HepG2 (cell line): Measurements from ENCODE around the gene TIMP4.

Experiments used
- BHLHE40 ChIP-seq: IDR thresholded peaks from 2 replicates; pipeline ENCODE4 v1.6.1; 2011; ENCODE audit warnings: low read length, improper control_type of control experiment
- CHD2 ChIP-seq: IDR thresholded peaks from 2 replicates; pipeline ENCODE4 v1.6.1; 2011; ENCODE audit warnings: low read depth, low read length, improper control_type of control experiment
- HNF1B ChIP-seq: sonication (generic); formaldehyde crosslinking; IDR thresholded peaks from 2 replicates; pipeline ENCODE4 v1.5.1; 2020; ENCODE audit warnings: mild to moderate bottlenecking, moderate library complexity, missing genetic modification reagents
- POLR2A ChIP-seq, 2 experiments: IDR thresholded peaks; 2 replicates each; pipeline ENCODE4 v1.6.1; 2011; ENCODE audit warnings: low read depth in 2 of 2, low read length in 2 of 2, mild to moderate bottlenecking in 1 of 2, moderate library complexity in 1 of 2; ENCODE audit not compliant: insufficient read depth in 1 of 2
- POLR2AphosphoS2 ChIP-seq: IDR thresholded peaks from 2 replicates; pipeline ENCODE4 v1.6.1; 2011; ENCODE audit warnings: low read depth, low read length, improper control_type of control experiment
- POLR2G ChIP-seq: fragments of 200-400 bp; formaldehyde crosslinking; IDR thresholded peaks from 2 replicates; pipeline ENCODE4 v1.6.1; 2018; ENCODE audit warnings: mild to moderate bottlenecking, low read depth, low read length, moderate library complexity
- TCF7L2 ChIP-seq: IDR thresholded peaks from 2 replicates; pipeline ENCODE4 v1.6.1; 2011; ENCODE audit warnings: mild to moderate bottlenecking, low read depth, low read length, moderate library complexity
- ZNF292 ChIP-seq: sonication (generic); formaldehyde crosslinking; IDR thresholded peaks from 2 replicates; pipeline ENCODE4 v1.8.1; 2022; ENCODE audit warnings: mild to moderate bottlenecking, low read depth, missing genetic modification reagents, borderline replicate concordance
- ZNF318 ChIP-seq: sonication (generic); formaldehyde crosslinking; IDR thresholded peaks from 2 replicates; pipeline ENCODE4 v1.4.0; 2020; ENCODE audit warnings: mild to moderate bottlenecking, missing genetic modification reagents

- TF ChIP-seq TCF7L2: no peak
- no peak for TF ChIP-seq POLR2A (IDR thresholded peaks at IDR 0.05; ENCODE audit: insufficient read depth in 1 of 2, low read depth in 2 of 2, low read length in 2 of 2)
- TF ChIP-seq BHLHE40: no peak
- no peak for TF ChIP-seq HNF1B
- no peak for TF ChIP-seq CHD2
- no peak for TF ChIP-seq ZNF318 (CRISPR knock-in tag)
- TF ChIP-seq ZNF292 (CRISPR knock-in tag): no peak
- TF ChIP-seq POLR2G: no peak
- TF ChIP-seq POLR2AphosphoS2: no peak
Observed at GRCh38 chr3:12191559-12191958, 32.8 kb upstream of the TIMP4 start.
